Duodenal mucosa (tissue), 2 donors: ENCODE results near the gene SSH3.

Source experiments
- H3K27ac ChIP-seq: one replicate; pipeline ENCODE4 v1.7.0; 2013; ENCODE audit warnings: low read depth, low read length
- H3K27me3 ChIP-seq, 2 donors: one replicate each; pipeline ENCODE4 v1.7.0; 2013; ENCODE audit warnings: low read length in 2 of 2, control low read depth in 1 of 2; ENCODE audit not compliant: insufficient read depth in 2 of 2, control insufficient read depth in 1 of 2
- H3K36me3 ChIP-seq, 2 donors: one replicate each; pipeline ENCODE4 v1.7.0; 2013; ENCODE audit warnings: low read length in 2 of 2, control low read depth in 1 of 2; ENCODE audit not compliant: insufficient read depth in 2 of 2, control insufficient read depth in 1 of 2
- H3K4me1 ChIP-seq, 2 donors: one replicate each; pipeline ENCODE4 v1.7.0; 2013; ENCODE audit warnings: low read length in 2 of 2, control low read depth in 1 of 2; ENCODE audit not compliant: insufficient read depth in 2 of 2, control insufficient read depth in 1 of 2
- H3K4me3 ChIP-seq, 2 donors: one replicate each; pipeline ENCODE4 v1.7.0; 2013; ENCODE audit warnings: low read length in 2 of 2, low read depth in 1 of 2
- H3K9ac ChIP-seq, 2 donors: one replicate each; pipeline ENCODE4 v1.7.0; 2013; ENCODE audit warnings: low read length in 2 of 2, low read depth in 1 of 2
- H3K9me3 ChIP-seq, 2 donors: one replicate each; pipeline ENCODE4 v1.7.0; 2013; ENCODE audit warnings: low read length in 2 of 2, control low read depth in 1 of 2; ENCODE audit not compliant: control insufficient read depth in 1 of 2

Gene SSH3

GRCh38 chr11:67287355-67288197, 15.8 kb upstream of the SSH3 start:
- Histone ChIP-seq H3K36me3 (peaks cover 37 to 60% of the 10 kb centered on the region in 2 donors), H3K4me3 (peak overlapping the region; percentile 79 to 81), H3K4me1 (peaks cover 34 to 36% of the 10 kb centered on the region in 2 donors), H3K27ac (peak overlapping the region; percentile 95), H3K27me3 (no peaks in the 10 kb centered on the region), H3K9me3 (no peaks in the 10 kb centered on the region), H3K9ac (peak overlapping the region; percentile 70 to 71)

DNA sequence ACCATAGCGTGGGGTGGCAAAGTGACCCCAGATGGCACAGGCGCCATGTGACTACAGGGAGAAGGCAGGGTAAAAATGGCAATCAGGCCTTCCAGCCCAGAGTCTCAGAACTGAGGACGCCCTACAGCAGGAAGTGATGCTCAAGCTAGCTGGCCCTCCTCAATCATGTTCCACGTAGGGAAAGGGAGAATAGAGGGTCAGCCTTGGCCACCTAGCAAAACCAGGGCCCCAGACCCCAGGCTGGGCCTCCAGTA, 15.2 kb upstream of the SSH3 start:
- Histone ChIP-seq H3K4me1 (peaks cover 34 to 36% of the 10 kb centered on the region in 2 donors), H3K9ac (peak overlapping the region; percentile 70 to 71), H3K9me3 (no peaks in the 10 kb centered on the region), H3K27me3 (no peaks in the 10 kb centered on the region), H3K4me3 (peak overlapping the region; percentile 79 to 81), H3K27ac (peak overlapping the region; percentile 95), H3K36me3 (peaks cover 31 to 54% of the 10 kb centered on the region in 2 donors)

DNA sequence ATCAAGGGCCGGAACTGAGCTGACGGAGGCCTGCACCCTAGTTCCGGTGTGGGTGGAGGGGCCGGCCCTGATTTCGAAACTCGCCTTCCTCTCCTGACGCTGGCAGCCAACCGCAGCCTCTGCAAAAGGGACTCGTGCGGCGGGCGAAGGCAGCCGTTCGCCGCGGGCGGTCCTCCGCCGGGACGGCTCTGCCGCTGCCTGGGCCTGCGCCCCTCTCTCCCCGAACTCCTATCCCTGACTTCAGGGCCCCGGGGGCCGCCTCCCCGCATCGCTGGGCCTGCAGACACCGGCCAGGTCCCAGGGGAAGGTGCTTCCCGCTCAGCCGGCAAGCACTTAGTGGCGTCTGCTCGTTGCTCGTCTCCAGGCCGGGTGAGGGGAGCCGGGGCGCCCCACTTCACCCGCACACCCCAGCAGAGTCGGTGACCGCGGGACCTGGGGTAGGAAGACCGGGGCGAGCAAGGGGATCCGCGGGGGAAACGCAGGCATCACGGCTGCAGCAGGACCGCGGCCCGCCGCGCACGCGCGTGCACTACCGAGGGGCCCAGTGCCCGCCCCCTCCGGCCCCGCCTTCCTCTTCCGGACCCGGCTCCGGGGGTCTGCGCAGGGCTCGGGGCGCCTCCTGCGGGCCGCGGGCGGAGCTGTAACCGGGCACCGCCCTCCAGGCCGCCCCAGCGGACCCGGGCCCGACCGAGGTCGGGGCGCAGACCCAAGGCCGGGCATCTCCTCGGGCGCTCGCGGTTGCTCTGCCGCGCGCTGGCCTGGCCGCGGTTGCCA, 14.7 kb upstream of the SSH3 start:
- Histone ChIP-seq H3K4me1 (peaks cover 34 to 36% of the 10 kb centered on the region in 2 donors), H3K27ac (peak overlapping the region; percentile 95), H3K9ac (peak overlapping the region; percentile 70 to 71), H3K27me3 (no peaks in the 10 kb centered on the region), H3K9me3 (no peaks in the 10 kb centered on the region), H3K36me3 (peaks cover 26 to 49% of the 10 kb centered on the region in 2 donors), H3K4me3 (peak overlapping the region; percentile 79 to 81)

GRCh38 chr11:67289226-67289650, 14.1 kb upstream of the SSH3 start, which contains the start of gene ANKRD13D:
TSS of gene ANKRD13D (plus strand) at chr11:67289303. CDS start at chr11:67289461, 158 bp downstream.
- Histone ChIP-seq H3K4me3 (peak within 1 kb of the TSS; percentile 79 to 81), H3K27me3 (no peaks in the 10 kb centered on the region), H3K9ac (peak within 1 kb of the TSS; percentile 70 to 71), H3K27ac (peak within 1 kb of the TSS; percentile 95), H3K4me1 (peaks cover 34 to 36% of the 10 kb centered on the region in 2 donors), H3K9me3 (no peaks in the 10 kb centered on the region), H3K36me3 (peaks cover 21 to 43% of the 10 kb centered on the region in 2 donors)

GRCh38 chr11:67289651-67290479, 13.5 kb upstream of the SSH3 start:
- Histone ChIP-seq H3K4me1 (peaks cover 34 to 36% of the 10 kb centered on the region in 2 donors), H3K36me3 (peaks cover 21 to 38% of the 10 kb centered on the region in 2 donors), H3K4me3 (peak overlapping the region; percentile 71 to 73), H3K9ac (peak overlapping the region; percentile 48 to 57), H3K27ac (peak overlapping the region; percentile 32), H3K9me3 (no peaks in the 10 kb centered on the region), H3K27me3 (no peaks in the 10 kb centered on the region)

GRCh38 chr11:67290801-67291200, 12.5 kb upstream of the SSH3 start:
- peak overlapping the region in 1 of 2 donors; percentile 3 for H3K4me3 ChIP-seq
- no peak overlapping the region for H3K9ac ChIP-seq
- peaks cover 2 to 4% of the 10 kb centered on the region in 2 donors for H3K9me3 ChIP-seq
- H3K36me3 ChIP-seq: peaks cover 15 to 29% of the 10 kb centered on the region in 2 donors
- no peaks in the 10 kb centered on the region for H3K27me3 ChIP-seq
- H3K27ac ChIP-seq: no peak overlapping the region
- peaks cover 33 to 34% of the 10 kb centered on the region in 2 donors for H3K4me1 ChIP-seq

DNA sequence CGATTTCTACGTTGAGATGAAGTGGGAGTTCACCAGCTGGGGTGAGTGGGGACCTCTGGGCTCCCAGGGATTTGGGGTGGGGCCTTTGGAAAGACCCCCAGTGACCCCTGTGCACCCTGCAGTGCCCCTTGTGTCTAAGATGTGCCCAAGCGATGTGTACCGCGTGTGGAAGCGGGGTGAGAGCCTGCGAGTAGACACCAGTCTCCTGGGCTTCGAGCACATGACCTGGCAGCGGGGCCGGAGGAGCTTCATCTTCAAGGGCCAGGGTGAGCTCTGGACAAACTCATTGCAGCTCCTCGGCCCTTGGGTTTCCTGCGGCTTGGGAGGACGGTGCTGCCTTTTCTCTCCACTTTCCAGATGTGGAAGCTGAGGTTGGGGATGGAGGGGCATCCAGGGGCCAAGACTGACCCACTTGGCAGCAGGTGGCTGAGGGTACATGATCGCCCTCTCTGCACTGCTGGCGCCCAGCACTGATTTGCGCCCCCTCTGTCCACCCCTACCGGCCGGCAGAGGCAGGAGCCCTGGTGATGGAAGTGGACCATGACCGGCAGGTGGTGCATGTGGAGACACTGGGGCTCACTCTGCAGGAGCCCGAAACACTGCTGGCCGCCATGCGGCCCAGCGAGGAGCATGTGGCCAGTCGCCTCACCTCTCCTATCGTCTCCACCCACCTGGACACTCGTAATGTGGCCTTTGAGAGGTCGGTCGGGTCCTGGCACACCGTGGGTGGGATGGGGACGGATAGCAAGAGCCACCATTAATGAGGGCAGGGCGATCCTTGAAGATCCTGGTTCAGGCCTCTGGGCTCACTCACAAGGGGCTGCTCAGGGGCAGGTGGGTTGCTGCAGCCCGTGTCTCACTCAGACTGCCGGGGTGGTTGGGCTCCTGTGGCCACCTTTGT, 11.6 kb upstream of the SSH3 start:
- Histone ChIP-seq H3K9ac (no peak overlapping the region), H3K36me3 (peaks cover 8 to 20% of the 10 kb centered on the region in 2 donors), H3K4me3 (no peak overlapping the region), H3K4me1 (peaks cover 27 to 30% of the 10 kb centered on the region in 2 donors), H3K27ac (no peak overlapping the region), H3K9me3 (peaks cover 6 to 9% of the 10 kb centered on the region in 2 donors), H3K27me3 (no peaks in the 10 kb centered on the region)

DNA sequence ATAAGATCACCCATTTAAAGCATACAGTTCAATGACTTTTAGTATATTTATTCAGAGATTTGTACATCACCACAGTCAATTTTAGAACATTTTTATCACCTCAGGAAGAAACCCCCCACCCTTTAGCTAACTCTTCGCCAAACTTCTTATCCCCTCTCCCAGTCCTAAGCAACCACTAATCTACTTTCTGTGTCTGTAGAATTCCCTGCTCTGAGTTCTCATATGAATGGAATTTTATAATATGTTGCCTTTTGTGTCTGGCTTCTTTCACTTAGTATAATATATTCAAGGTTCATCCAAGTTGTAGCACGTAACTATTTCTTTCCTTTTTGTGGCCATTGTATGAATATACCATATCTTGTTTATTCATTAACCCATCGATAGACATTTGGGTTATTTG, 10.7 kb upstream of the SSH3 start:
- Histone ChIP-seq H3K27me3 (no peaks in the 10 kb centered on the region), H3K27ac (no peak overlapping the region), H3K4me1 (peaks cover 18 to 21% of the 10 kb centered on the region in 2 donors), H3K9me3 (peaks cover 6 to 9% of the 10 kb centered on the region in 2 donors), H3K36me3 (peaks cover 7 to 18% of the 10 kb centered on the region in 2 donors), H3K4me3 (no peak overlapping the region), H3K9ac (no peak overlapping the region)

- Histone ChIP-seq H3K27ac (no peak overlapping the region), H3K4me1 (peaks cover 14 to 16% of the 10 kb centered on the region in 2 donors), H3K36me3 (peaks cover 7 to 18% of the 10 kb centered on the region in 2 donors)
Observed at GRCh38 chr11:67293090-67293489, 10.2 kb upstream of the SSH3 start.

More at GRCh38 chr11:67293090-67293489, 10.2 kb upstream of the SSH3 start:
- Histone ChIP-seq H3K4me3 (no peak overlapping the region), H3K9ac (no peak overlapping the region), H3K9me3 (peaks cover 6 to 9% of the 10 kb centered on the region in 2 donors), H3K27me3 (no peaks in the 10 kb centered on the region)
